IMR-90 (cell line): ENCODE data around the gene KIAA1328. TPM values are rescaled to one million over a fixed set of nuclear protein-coding genes. Genes with fewer than 3 reads are reported as not detected.

Source experiments
- ATAC-seq: fragments of 200-7000 bp; cut with Tn5 transposase; 2 replicates; pipeline ENCODE4 v1.9.1; 2020; ENCODE audit warnings: low read depth, mild to moderate bottlenecking, moderate library complexity
- BruUV-seq: library from RNA; stranded (reverse); fragments of 400-500 nt; replicated peaks from 2 replicates; lab custom pipeline; 2021; lab: Mats Ljungman, UMichigan
- CTCF ChIA-PET: fragments of 300-600 bp; formaldehyde crosslinking; extraction: SDS; loops from one replicate; lab custom pipeline; 2021; ENCODE audit warnings: antibody characterized with exemption; lab: Yijun Ruan, JAX
- POLR2A ChIA-PET: fragments of 300-600 bp; sonication (Branson Sonifier 250); formaldehyde crosslinking; loops from one replicate; lab custom pipeline; 2022; ENCODE audit warnings: antibody characterized with exemption; ENCODE audit not compliant: unreplicated experiment; lab: Charles Lee
- DNase-seq: peaks from one replicate; pipeline ENCODE4 v3.0.0; 2013
- H2AFZ ChIP-seq: replicated peaks from 2 replicates; pipeline ENCODE3; 2013; ENCODE audit warnings: low read length, mild to moderate bottlenecking; ENCODE audit not compliant: poor library complexity
- H2AK5ac ChIP-seq: 2 replicates; pipeline ENCODE4 v1.6.1; 2013; ENCODE audit warnings: low read depth, low read length, inconsistent platforms
- H2AK9ac ChIP-seq: replicated peaks from 2 replicates; pipeline ENCODE3; 2013; ENCODE audit warnings: mild to moderate bottlenecking, low read depth, low read length, moderate library complexity; ENCODE audit not compliant: poor library complexity
- H2BK120ac ChIP-seq: 2 replicates; pipeline ENCODE4 v1.6.1; 2013; ENCODE audit warnings: low read depth, low read length, inconsistent platforms
- H2BK15ac ChIP-seq: 3 replicates; pipeline ENCODE4 v1.6.1; 2013; ENCODE audit warnings: low read depth, low read length, inconsistent platforms
- H2BK20ac ChIP-seq: 2 replicates; pipeline ENCODE4 v1.6.1; 2013; ENCODE audit warnings: low read depth, mild to moderate bottlenecking, inconsistent platforms, low read length, moderate library complexity
- H2BK5ac ChIP-seq: 2 replicates; pipeline ENCODE4 v1.6.1; 2013; ENCODE audit warnings: mild to moderate bottlenecking, low read depth, low read length, inconsistent platforms; ENCODE audit not compliant: poor library complexity, severe bottlenecking
- H3K14ac ChIP-seq: replicated peaks from 2 replicates; pipeline ENCODE4 v1.6.1; 2013; ENCODE audit warnings: low read depth, low read length, inconsistent platforms
- H3K18ac ChIP-seq: 2 replicates; pipeline ENCODE4 v1.6.1; 2013; ENCODE audit warnings: low read depth, low read length, control low read depth
- H3K23ac ChIP-seq: 2 replicates; pipeline ENCODE4 v1.6.1; 2013; ENCODE audit warnings: low read depth, low read length, inconsistent platforms
- H3K27ac ChIP-seq: 2 replicates; pipeline ENCODE4 v1.5.1; 2013; ENCODE audit warnings: mild to moderate bottlenecking, control low read depth, low read length; ENCODE audit not compliant: insufficient read depth
- H3K27me3 ChIP-seq: 2 replicates; pipeline ENCODE4 v1.6.1; 2013; ENCODE audit warnings: low read length; ENCODE audit not compliant: control insufficient read depth, insufficient read depth
- H3K36me3 ChIP-seq: 2 replicates; pipeline ENCODE4 v1.6.1; 2013; ENCODE audit warnings: low read length, mixed read lengths; ENCODE audit not compliant: control insufficient read depth, insufficient read depth
- H3K4ac ChIP-seq: 2 replicates; pipeline ENCODE4 v1.6.1; 2013; ENCODE audit warnings: low read depth, low read length, inconsistent platforms
- H3K4me1 ChIP-seq: 2 replicates; pipeline ENCODE4 v1.6.1; 2013; ENCODE audit warnings: low read length, mixed read lengths; ENCODE audit not compliant: control insufficient read depth, insufficient read depth
- H3K4me2 ChIP-seq: 2 replicates; pipeline ENCODE4 v1.6.1; 2013; ENCODE audit warnings: low read depth, mild to moderate bottlenecking, control low read depth, low read length, moderate library complexity
- H3K4me3 ChIP-seq: 2 replicates; pipeline ENCODE4 v1.5.1; 2013; ENCODE audit warnings: low read depth, mild to moderate bottlenecking, control low read depth, low read length, moderate library complexity; ENCODE audit not compliant: insufficient read depth
- H3K56ac ChIP-seq: 2 replicates; pipeline ENCODE4 v1.6.1; 2013; ENCODE audit warnings: low read length, inconsistent platforms; ENCODE audit not compliant: insufficient read depth; ENCODE audit errors: extremely low read depth
- H3K79me1 ChIP-seq, 2 experiments: 2 replicates each; pipeline ENCODE4 v1.6.1; 2013; ENCODE audit warnings: low read length in 2 of 2, inconsistent platforms in 1 of 2, low read depth in 1 of 2
- H3K9ac ChIP-seq: 2 replicates; pipeline ENCODE4 v1.6.1; 2013; ENCODE audit warnings: low read depth, low read length, control low read depth
- H3K9me1 ChIP-seq: 2 replicates; pipeline ENCODE4 v1.6.1; 2013; ENCODE audit warnings: low read length, inconsistent platforms; ENCODE audit not compliant: insufficient read depth
- H3K9me3 ChIP-seq: 2 replicates; pipeline ENCODE4 v1.6.1; 2013; ENCODE audit warnings: low read length; ENCODE audit not compliant: control insufficient read depth, insufficient read depth
- H4K20me1 ChIP-seq: 2 replicates; pipeline ENCODE4 v1.6.1; 2013; ENCODE audit warnings: low read length, inconsistent platforms; ENCODE audit not compliant: insufficient read depth
- H4K5ac ChIP-seq: 2 replicates; pipeline ENCODE4 v1.6.1; 2013; ENCODE audit warnings: mild to moderate bottlenecking, low read depth, low read length, control low read depth
- H4K8ac ChIP-seq, 2 experiments: 2 replicates each; pipeline ENCODE4 v1.6.1; 2013; ENCODE audit warnings: low read depth in 2 of 2, low read length in 2 of 2, control low read depth in 1 of 2, inconsistent platforms in 1 of 2
- H4K91ac ChIP-seq: 2 replicates; pipeline ENCODE4 v1.6.1; 2013; ENCODE audit warnings: low read depth, low read length, inconsistent platforms; ENCODE audit not compliant: insufficient read depth
- CEBPB ChIP-seq: IDR thresholded peaks from 2 replicates; pipeline ENCODE4 v1.6.1; 2012; ENCODE audit warnings: low read depth, low read length, improper control_type of control experiment
- CTCF ChIP-seq: conservative IDR thresholded peaks from 2 replicates; pipeline ENCODE4 v1.5.1; 2012; ENCODE audit warnings: mild to moderate bottlenecking, low read depth, low read length, improper control_type of control experiment
- MXI1 ChIP-seq: IDR thresholded peaks from 2 replicates; pipeline ENCODE4 v1.6.1; 2012; ENCODE audit warnings: low read depth, mild to moderate bottlenecking, low read length, moderate library complexity, borderline replicate concordance
- NFE2L2 ChIP-seq: fragments of 150-350 bp; IDR thresholded peaks from 2 replicates; pipeline ENCODE4 v1.6.1; 2016; ENCODE audit warnings: low read depth, mild to moderate bottlenecking, low read length
- POLR2A ChIP-seq: IDR thresholded peaks from 2 replicates; pipeline ENCODE4 v1.6.1; 2012; ENCODE audit warnings: mild to moderate bottlenecking, low read depth, low read length
- RFX5 ChIP-seq: IDR thresholded peaks from 2 replicates; pipeline ENCODE4 v1.8.0; 2012; ENCODE audit warnings: low read depth, mild to moderate bottlenecking, low read length, moderate library complexity
- USF2 ChIP-seq: fragments of 150-350 bp; IDR thresholded peaks from 2 replicates; pipeline ENCODE4 v1.6.1; 2017; ENCODE audit warnings: mild to moderate bottlenecking, antibody characterized with exemption, low read length, low read depth
- WGBS, 2 experiments: methylation state at CpG; one replicate each; pipeline versions ENCODE4 v1.1.5 to v1.1.7; 2013; ENCODE audit warnings: missing lambda C conversion rate in 2 of 2; ENCODE audit not compliant: insufficient read length in 1 of 2; ENCODE audit errors: extremely low coverage in 2 of 2; 5-methylcytosine and 5-hydroxymethylcytosine counted together
- dilution Hi-C: fragments of 300-500 bp; cut with HindIII; formaldehyde crosslinking; loops from one replicate; pipeline ENCODE4 v1.14.3; 2018; ENCODE audit warnings: low sequenced_read_pairs; ENCODE audit not compliant: unreplicated experiment
- in situ Hi-C: fragments of 300-500 bp; cut with MboI; formaldehyde crosslinking; loops from 3 replicates; pipeline ENCODE4 v1.14.3; 2019; ENCODE audit warnings: low sequenced_read_pairs, inconsistent platforms, mixed read lengths
- intact Hi-C: fragments of 100-400 bp; cut with micrococcal nuclease; formaldehyde crosslinking; loops from 2 replicates; pipeline ENCODE4 v1.10.0; 2022
- polyA plus RNA-seq, 3 experiments: library from polyadenylated mRNA; depleted of rRNA; stranded (reverse); fragments of >200 nt; gene quantifications; 2 replicates each; pipeline ENCODE4 v1.2.3, GENCODE V29; 2012; ENCODE audit warnings: low replicate concordance in 1 of 3
- total RNA-seq: library from RNA; depleted of rRNA; stranded (reverse); fragments of >200 nt; gene quantifications from 2 replicates; pipeline ENCODE4 v1.2.3, GENCODE V29; 2012

KIAA1328 gene
- total and polyA plus RNA-seq, 2 of the 4 experiments (the other 2 are of a cell fraction) = 2.4 to 7.0 TPM

DNA sequence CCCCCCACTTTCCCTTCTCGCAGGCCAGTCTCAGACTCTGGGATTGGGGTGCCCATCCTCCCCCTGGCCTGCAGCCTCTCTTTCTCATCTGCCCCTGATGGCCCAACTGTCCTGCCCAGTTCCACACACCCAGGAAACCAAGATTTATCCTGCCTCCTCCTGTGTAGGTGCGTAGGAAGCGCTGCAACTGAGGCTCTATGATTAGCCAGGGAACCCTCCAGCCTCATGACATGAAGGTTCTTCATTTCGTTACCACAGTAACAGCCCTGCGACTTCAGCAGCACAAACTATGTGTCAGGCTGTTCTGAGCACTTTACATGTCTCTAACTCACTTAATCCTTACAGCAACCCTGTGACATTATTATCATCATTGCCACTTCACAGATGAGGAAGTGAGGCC, 430.8 kb downstream of the KIAA1328 start:
- H3K4me2 ChIP-seq = no peak overlapping the region
- ATAC-seq (no peak), DNase-seq (no peak)
- H3K56ac ChIP-seq = no peak overlapping the region
- H4K8ac ChIP-seq = no peak overlapping the region
- in situ Hi-C loops (no loop called here), dilution Hi-C loops (no loop called here), intact Hi-C loops (no loop called here)
- H4K91ac ChIP-seq = no peak overlapping the region
- no peak overlapping the region for H3K18ac ChIP-seq
- H3K23ac ChIP-seq = no peak overlapping the region
- H3K27me3 ChIP-seq = peaks cover 22% of the 10 kb centered on the region
- H2BK20ac ChIP-seq = no peak overlapping the region
- ChIA-PET POLR2A (no interaction called here), CTCF (no interaction called here)
- H2AFZ ChIP-seq = no peak overlapping the region
- no peak overlapping the region for H3K9ac ChIP-seq
- no peaks in the 10 kb centered on the region for H3K9me1 ChIP-seq
- no peak overlapping the region for H3K14ac ChIP-seq
- no peak overlapping the region for H4K5ac ChIP-seq
- no peak overlapping the region for H2BK15ac ChIP-seq
- H2AK5ac ChIP-seq = no peak overlapping the region
- no peak overlapping the region for H2AK9ac ChIP-seq
- H3K9me3 ChIP-seq = no peaks in the 10 kb centered on the region
- H3K4ac ChIP-seq = no peak overlapping the region
- no TSS peak for BruUV-seq
- H2BK120ac ChIP-seq = no peak overlapping the region
- H3K4me3 ChIP-seq = no peak overlapping the region
- H2BK5ac ChIP-seq = no peak overlapping the region
- no peaks in the 10 kb centered on the region for H3K4me1 ChIP-seq
- TF ChIP-seq RFX5 = no peak
- TF ChIP-seq CTCF = no peak
- TF ChIP-seq POLR2A = no peak
- no peak for TF ChIP-seq NFE2L2
- TF ChIP-seq MXI1 = no peak
- TF ChIP-seq USF2 = no peak
- no peak for TF ChIP-seq CEBPB
- H4K20me1 ChIP-seq = no peaks in the 10 kb centered on the region
- H3K36me3 ChIP-seq = no peaks in the 10 kb centered on the region
- H3K27ac ChIP-seq = no peak overlapping the region
- H3K79me1 ChIP-seq = no peaks in the 10 kb centered on the region
- WGBS, 2 experiments = 67% methylated on average over 1 of the region's 5 CpGs; no CpG with 5 or more reads in 1 of the 2 experiments
